ENCODE results near the gene OR2G3.

OR2G3 gene

DNA sequence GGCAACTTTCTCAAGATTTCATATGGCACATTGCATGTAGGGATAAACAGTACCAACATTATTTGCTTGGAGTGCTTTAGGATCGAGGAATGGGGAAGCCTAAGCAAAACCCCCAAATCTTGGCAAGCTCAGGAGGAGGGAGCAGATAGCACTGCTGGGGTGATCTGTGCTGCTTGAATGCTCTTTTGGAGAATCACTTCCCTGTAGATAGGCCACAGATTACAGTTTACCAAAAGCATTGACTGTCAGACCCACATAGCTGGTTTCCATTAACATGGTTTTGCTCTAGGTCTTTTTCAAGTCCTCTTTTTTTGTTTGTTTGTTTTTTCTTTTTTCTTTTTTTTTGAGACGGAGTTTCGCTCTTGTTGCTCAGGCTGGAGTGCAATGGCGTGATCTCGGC, 37.4 kb downstream of the OR2G3 start:
- TF ChIP-seq, protein P1, sequence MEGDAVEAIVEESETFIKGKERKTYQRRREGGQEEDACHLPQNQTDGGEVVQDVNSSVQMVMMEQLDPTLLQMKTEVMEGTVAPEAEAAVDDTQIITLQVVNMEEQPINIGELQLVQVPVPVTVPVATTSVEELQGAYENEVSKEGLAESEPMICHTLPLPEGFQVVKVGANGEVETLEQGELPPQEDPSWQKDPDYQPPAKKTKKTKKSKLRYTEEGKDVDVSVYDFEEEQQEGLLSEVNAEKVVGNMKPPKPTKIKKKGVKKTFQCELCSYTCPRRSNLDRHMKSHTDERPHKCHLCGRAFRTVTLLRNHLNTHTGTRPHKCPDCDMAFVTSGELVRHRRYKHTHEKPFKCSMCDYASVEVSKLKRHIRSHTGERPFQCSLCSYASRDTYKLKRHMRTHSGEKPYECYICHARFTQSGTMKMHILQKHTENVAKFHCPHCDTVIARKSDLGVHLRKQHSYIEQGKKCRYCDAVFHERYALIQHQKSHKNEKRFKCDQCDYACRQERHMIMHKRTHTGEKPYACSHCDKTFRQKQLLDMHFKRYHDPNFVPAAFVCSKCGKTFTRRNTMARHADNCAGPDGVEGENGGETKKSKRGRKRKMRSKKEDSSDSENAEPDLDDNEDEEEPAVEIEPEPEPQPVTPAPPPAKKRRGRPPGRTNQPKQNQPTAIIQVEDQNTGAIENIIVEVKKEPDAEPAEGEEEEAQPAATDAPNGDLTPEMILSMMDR (IDR thresholded peaks at IDR 0.05), result no peak

DNA sequence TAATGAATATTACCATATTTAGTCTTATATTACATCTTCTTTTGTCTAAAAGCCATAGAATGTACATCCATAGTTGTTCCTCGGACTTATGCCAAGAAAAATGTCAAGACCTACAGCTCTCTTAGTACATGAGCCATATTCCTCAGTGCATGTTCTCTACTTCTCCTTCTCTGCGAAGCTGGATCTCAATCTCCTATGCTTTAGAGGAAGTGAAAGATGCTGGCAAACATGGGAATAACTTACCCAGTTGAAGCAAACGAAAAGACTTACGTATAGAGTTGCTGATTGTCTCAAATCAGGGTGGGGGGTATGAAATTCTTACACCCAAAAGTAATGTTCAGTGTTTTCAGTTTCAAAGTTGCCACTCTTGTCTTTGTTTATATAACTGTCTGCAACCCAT, 41.5 kb downstream of the OR2G3 start:
- TF ChIP-seq, protein P1 (IDR thresholded peaks at IDR 0.05), result no peak

DNA sequence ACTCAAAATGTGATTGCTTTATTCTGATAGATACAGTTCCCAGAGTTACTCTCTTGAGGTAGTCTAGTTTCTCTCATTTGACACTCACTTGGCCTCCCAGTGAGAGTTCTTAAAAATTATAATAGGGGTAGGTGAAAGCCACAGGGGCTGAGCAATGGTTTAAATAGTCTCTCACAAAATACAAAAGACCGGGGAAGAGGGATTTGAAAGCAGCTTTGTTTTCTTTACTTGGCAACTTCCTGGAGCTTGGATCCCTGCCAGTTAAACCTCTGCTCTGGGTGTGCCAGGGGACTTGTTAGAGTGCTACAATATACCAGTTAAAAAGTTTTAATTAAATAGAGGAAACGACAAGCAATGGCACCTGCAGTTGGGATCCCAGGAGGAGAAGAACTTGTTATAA, 42.5 kb downstream of the OR2G3 start:
- TF ChIP-seq, protein P1 (IDR thresholded peaks at IDR 0.05), result no peak

DNA sequence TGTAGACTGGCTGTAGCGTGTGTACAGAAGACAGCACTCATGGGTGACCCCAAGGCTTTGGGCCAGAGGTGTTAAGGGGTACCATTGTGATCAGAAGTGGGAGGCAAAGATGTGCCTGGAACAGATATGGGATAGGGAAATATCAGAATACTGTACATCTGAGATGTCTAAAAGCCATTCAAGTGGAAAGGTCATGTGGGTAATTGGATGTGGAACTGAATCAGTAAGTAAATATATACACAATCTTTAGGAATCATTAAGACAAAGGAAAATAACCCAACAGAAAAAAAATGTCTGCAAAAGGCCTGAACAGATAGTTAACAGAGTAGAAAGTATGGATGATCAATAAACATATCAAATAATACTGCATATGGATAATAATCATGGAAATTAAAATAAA, 47.7 kb downstream of the OR2G3 start:
- TF ChIP-seq, protein P1 (IDR thresholded peaks at IDR 0.05), result no peak

Measured in LNCAP (cell line).